Activated CD4-positive, alpha-beta T cell treated with anti-CD3 and anti-CD28 coated beads, Interleukin-2, amount 50 U/mL, for 48 hours (primary cell): ENCODE results near the gene TKT.
A peak's percentile ranks its signal among the peaks of the same experiment; 100 is the strongest.
"Not testable (repeated sequence)": the region's sequence is repeated elsewhere in the genome, so short reads cannot be mapped to it uniquely, and the experiment has no call there.

ENCODE experiments used
- DNase-seq, 2 experiments: peaks; one replicate each; pipeline ENCODE4 v3.0.0-alpha.2; 2020

Gene TKT, protein sequence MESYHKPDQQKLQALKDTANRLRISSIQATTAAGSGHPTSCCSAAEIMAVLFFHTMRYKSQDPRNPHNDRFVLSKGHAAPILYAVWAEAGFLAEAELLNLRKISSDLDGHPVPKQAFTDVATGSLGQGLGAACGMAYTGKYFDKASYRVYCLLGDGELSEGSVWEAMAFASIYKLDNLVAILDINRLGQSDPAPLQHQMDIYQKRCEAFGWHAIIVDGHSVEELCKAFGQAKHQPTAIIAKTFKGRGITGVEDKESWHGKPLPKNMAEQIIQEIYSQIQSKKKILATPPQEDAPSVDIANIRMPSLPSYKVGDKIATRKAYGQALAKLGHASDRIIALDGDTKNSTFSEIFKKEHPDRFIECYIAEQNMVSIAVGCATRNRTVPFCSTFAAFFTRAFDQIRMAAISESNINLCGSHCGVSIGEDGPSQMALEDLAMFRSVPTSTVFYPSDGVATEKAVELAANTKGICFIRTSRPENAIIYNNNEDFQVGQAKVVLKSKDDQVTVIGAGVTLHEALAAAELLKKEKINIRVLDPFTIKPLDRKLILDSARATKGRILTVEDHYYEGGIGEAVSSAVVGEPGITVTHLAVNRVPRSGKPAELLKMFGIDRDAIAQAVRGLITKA

DNA sequence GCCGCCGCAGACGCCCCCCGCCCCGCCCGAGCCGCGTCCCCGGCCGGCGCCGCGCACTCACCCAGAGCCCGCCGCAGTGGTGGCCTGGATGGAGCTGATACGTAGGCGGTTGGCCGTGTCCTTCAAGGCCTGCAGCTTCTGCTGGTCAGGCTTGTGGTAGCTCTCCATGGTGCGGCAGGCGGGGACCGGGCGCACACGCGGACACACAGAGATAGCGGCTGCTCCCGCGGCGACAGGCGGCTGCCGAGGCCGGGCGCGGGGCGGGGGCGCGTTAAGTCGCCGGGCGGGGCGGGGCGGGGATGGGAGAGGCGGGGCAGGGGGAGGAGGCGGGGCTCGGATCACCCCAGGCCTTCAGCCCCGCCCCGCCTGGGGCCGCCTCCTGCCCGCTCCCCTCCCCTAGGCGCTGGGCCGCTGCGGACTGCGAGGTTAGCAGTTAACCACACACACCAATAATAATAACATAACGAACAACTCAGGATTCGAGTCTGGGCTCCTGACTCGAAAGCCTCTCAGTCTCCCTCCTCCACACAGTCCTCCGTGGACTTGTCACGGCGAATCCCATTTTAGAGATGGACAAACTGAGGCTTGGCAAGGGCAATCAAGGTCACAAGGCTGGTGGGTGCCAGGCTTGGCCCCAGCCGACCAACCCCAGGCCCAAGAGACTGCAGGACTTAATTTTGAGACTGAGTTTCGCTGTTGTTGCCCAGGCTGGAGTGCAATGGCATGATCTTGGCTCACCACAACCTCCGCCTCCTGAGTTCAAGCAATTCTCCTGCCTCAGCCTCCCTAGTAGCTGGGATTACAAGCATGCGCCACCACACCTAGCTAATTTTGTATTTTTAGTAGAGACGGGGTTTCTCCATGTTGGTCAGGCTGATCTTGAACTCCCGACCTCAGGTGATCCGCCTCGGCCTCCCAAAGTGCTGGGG is at the start of gene TKT:
Gene TKT, minus strand, starts transcription at position 248 of the 929 bp plus-strand sequence. Its CDS starts 80 bp downstream, at position 168.
- DNase-seq = peak; percentile 84 to 86

DNA sequence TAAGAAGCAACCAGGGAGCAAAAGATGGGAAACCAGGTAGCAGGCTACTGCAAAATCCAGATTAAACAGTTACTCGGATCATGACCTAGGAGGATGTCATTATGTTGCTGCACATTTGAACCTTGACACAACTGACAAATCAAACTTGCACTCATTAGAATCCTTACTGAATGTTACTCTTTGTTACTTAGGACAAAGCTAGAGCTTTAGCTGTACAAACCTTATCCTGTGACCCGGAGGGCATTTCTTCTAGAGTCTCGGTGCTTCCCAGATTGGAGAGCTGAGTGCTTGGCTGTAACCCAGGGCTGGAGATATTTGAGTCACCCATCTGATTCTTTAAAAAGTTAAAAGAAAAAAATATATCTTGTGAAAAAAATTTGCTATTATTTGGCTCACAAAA is 48.1 kb upstream of the TKT start:
- DNase-seq = no peak

DNA sequence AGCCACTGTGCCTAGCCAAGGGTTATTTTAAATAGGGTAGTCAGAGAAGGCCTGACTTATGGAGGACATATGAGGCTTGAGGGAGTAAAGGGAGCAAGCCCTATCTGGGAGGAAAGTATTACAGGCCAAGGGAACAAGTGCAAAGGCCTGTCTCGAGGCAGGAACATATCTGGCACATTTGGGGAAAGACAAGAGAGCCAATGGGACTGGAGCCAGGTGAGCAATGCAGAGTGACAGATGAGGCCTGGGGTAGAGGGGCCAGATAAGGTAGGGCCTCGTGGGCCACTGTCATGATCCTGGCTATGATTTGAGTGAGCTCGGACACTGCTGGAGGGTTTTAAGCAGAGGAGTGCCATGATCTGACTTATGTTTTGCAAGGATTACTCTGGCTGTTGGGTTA is 47.7 kb upstream of the TKT start:
- no peak for DNase-seq

DNA sequence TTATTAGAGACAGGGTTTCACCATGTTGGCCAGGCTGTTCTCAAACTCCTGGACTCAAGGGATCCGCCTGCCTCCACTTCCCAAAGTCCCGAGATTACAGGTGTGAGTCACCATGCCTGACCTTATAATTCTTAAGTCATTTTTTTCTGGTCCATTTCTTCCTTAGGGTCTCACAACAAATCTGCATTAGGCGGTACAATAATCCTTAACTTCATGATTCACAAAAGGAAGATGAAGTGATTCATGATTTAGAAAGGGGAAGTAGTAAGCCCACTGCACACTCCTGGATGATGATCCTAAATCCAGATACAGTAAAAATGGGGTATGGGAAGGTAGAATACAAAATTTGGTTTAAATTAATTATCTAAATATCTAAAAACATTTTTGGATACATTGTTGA is 45.0 kb upstream of the TKT start:
- no peak for DNase-seq

DNA sequence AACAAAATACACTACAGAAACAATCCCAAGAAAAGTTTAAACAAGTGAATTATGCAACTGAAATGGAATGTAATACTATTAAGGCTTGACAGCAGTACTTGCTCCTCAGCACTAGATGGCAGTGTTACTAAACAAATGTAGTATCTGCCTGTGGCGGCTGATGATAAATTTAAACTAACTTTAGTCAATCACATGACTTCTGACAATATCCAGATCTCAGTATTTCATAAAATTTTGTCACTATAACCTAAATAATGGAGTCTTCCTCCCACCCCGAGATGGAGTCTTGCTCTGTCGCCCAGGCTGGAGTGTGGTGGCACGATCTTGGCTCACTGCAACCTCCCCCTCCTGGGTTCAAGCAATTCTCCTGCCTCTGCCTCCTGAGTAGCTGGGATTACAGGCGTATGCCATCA is 43.8 kb upstream of the TKT start:
- not testable (repeated sequence) for DNase-seq

DNA sequence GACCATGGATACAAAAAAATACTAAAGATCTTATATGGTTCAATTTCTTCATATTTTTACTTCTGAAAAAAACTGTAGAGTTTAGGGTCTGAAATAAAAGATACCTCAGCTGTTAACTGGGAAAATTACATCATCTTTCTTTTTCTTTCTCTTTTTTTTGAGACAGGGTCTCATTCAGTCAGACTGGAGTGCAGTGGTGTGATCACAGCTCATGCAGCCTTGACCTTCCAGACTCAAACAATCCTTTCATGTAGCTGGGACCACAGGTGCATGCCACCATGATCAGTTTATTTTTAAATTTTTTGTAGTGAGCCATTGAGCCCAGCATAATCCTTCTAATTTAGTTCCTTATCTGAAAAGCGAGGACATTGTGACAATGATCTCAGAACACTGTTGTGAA is 39.6 kb upstream of the TKT start:
- no peak for DNase-seq

DNA sequence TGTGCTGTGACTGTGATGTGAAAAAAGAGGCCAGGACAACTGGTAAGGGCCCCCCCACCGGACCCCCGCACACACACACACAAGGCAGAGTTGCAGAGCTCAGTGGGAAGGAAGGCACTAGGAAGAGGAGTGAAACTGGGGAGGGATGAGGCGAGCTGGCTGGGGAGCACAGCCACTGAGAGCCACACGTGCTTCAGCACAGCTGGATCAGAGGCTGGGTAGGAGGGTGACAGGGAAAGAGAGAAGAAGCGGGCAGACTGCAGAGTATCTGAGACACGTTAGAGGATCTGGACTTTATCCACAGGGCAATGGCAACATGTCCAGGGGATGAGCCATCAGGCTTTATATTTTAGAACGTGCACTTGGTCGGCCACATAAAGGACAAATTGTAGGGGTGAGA is 38.0 kb upstream of the TKT start:
- DNase-seq = no peak

DNA sequence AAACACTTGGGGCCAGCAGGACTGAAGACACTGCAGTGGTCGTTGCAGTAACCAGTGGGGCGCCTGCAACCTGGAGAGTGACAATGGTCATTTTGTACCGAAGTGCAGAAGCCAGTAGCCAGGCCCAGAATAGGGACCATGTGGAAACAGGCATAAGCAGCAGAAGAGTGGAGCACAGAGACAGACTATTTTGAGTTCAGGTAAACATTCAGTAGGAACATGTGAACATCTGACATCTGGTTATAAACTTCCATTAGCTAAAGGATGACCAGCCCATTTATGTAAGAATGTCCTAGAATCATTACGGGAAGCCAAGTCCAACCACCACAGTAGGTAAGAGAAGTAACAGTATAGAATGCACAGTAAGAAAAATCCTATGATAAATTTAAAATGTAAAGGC is 32.4 kb upstream of the TKT start:
- no peak for DNase-seq

DNA sequence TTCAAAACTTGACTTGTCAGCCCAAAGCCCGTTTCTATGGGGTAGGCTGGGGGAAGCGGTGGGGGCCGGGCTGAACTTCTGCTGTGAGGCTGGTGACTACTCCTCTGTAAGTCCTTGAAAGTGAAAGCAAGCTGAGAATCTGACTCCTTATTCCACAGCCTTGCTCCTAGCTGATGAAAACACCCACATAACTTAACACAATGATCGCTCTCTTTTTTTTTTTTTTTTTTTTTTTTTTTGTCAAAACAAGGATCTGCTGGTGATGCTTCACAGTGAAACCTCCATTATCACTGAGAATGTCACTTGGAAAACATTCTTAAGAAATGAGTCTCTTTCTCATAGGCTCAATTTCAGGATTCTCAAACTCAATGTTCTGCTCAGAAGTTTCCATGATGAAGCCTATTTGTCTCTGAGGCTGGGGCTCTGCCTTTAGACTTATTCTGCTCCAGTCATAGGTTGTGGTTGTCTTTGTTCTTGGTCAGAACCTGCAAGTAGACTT is 31.4 kb upstream of the TKT start:
- DNase-seq = peak; percentile 11 to 21

DNA sequence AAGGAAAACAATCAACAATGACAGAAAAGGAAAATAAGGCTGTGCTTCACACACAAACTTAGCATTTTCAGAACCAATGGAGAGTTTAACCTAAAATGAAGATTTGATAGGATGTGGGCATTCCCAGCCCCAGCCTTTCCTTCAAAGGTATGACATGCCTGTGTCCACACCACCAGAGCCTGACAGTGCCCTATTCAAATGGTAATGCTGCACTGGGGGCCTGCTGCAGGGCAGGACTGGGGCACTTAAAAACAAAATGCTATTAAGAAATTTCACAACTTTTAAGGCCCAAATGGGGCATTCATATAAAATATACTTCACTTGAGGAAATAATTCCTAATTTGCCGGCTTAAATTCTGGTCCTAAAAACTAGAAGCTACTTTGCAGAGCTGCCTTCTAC is 30.9 kb upstream of the TKT start:
- no peak for DNase-seq

DNA sequence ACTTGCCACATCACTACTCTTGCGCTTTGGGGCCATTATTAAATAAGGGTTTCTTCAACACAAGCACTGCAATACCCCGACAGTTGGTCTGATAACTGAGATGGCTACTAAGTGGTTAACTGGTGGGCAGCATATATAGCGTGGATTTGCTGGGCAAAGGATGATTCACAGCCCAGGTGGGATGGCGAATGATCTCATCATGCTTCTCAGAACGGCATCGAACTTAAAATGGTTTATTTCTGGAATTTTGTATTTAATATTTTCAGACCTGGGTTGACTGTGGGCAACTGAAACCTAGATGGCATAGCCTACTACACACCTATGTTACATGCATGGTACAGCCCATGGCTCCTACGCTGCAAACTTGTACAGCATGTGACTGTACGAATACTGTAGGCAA is 26.8 kb upstream of the TKT start:
- DNase-seq = no peak

DNA sequence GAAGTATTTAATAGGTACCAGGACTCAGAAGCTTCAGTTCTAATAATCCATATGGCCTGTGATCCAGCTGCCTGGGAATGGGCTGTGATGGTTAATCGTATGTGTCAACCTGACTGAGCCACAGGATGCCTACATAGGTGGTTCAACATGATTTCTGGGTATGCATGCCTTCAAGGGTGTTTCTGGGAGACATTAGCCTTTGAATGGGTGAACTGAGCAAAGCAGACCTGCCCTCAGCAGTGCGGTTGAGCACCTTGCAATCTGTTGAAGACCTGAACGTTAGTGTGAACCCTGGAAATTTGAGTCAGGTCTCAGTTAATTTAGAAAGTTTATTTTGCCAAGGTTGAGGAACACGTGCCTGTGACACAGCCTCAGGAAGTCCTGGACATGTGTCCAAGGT is 22.8 kb upstream of the TKT start:
- no peak for DNase-seq

DNA sequence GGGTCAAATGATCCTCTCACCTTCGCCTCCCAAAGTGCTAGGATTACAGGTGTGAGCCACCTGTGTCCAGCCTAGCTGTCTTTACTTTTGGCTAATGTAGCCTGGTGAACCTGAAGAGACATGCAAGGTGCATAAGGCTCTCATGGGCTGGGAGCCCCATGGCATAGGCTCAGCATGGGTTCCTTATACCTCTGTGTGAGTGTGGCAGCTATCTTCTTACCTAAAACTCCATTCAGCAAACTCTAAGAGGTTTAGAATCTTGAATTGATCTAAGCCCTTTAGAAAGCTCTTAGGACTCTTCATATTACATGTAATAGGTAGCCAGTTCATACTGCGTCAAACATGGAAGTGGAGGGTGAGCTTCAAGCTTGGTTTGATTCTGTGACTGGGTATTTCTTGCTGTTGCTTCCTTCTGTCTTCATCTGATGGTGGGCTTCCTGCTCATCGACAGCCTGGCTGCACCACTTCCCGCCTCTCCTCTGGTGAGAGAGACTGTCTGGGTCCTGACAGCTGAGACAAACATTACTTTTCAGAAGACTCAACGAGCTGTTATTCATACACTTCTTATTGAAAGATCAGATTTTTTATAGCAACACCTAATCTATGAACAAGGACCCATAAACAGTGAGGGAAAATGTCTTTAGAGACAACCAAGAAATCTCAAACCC is 19.2 kb upstream of the TKT start:
- no peak for DNase-seq

DNA sequence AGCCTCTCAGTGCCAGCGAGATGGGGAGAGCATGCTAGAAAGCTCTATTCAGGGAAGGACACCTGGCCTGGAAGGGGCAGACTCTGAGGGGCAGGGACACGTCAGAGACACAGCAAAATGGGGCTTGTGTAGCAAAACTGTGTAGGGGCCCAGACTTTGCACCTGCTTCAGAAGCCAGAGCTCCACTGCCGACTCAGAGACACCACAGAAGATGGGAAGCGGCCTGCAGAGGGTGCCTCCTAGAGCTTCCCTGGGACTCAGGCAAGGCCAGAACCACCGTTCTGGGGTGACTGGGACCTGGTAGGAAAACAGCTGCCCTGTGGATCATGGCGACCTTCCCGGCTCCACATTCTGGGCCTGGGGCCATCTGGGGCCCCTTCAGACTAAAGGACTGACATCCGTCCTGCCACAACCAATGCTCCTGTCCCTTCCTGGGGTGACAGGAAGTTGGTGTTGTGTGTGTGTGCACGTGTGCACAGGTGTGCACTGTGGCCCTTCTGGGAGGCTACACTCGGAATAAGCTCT is 17.4 kb upstream of the TKT start:
- DNase-seq = no peak

DNA sequence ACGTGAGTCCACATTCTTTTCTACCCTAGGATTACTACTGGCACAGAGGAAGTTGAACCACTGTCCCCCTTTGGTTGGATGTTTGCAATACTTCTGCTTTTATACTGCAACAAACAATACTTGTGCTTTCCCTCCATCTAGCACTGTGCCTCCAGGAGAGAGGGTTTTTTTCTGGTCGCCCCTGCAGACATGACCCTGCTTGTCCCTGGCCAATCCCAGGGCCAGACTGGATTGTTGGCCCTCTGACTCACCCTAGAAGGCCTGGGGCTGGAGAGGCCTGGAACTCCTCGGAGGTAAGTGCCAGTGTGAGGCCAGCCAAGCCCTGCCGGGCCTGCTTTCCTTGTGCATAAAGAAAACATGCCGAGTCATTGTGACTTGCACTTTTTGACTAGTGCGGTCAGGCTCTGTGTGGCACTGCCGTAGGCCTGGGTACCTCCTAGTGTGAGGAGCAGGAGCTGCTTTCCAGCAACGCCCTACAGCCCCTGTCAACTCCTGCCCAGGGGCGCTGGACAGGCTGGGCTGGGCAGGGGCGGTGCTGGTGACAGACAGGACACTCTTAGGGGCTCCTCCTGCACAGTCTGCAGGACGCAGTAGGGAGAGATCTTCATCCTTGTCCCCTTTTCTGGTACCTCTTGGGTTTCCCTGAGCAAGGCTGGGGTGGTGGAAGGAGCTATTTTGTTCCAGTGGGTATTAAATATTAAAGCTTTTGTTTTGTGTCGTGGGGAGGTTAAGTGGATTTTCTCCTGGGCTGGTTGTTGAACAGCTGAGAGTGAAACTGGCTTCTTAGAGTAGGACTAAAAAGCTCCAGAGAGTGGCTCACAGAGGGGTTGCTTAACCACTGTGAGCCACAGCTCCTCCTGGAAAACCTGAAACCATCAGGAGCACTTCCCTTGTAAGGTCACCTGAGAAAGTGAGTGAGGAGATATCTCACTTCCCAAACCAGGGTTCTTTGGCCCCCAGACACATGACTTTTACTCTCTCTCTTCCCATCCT is 14.4 kb upstream of the TKT start:
- no peak for DNase-seq

DNA sequence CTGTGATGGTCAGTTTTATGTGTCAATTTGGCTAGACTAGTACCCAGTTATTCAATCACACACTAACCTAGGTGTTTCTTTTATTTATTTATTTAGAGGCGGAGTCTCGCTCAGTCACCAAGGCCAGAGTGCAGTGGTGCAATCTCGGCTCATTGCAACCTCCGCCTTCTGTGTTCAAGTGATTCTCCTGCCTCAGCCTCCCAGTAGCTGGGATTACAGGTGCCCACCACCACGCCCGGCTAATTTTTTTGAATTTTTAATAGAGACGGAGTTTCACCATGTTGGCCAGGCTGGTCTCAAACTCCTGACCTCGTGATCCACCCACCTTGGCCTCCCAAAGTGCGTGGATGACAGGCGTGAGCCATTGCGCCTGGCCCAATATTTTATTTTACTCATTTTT is 13.4 kb upstream of the TKT start:
- not testable (repeated sequence) for DNase-seq

DNA sequence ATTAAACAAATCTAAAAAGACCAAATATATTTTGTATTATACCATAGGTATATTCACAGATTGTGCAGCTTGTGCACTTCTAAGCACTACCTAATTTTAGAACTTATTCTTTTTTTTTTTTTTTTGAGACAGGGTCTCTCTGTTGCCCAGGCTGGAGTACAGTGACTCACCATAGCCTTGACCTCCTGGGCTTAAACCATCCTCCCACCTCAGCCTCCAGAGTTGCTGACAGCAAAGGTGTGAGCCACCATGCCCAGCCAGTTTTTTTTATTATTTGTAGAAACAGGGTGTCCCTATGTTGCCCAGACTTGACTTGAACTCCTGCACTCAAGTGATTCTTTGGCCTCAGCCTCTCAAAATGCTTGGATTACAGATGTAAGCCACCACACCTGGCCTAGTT is 11.9 kb upstream of the TKT start:
- no peak for DNase-seq

DNA sequence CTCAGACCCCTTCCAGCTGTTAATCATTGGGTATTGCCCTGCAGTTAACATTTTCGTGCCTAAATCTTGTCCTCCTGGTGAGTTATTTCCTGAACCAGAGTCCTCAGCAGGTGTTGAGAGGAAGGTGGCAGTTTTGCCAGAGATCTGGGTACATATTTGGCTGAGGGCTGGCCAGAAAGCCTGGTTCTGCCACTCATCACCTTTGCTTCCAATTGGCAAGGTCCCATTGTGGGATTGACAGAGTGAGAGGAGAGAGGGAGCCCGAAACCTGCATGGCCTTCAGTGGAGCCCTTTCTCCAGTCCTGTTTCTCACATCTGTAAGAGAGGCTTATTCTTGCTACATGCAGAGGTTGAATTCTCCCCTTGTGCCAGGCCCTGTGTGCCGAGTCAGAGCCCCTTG is 8.9 kb upstream of the TKT start:
- DNase-seq = no peak

DNA sequence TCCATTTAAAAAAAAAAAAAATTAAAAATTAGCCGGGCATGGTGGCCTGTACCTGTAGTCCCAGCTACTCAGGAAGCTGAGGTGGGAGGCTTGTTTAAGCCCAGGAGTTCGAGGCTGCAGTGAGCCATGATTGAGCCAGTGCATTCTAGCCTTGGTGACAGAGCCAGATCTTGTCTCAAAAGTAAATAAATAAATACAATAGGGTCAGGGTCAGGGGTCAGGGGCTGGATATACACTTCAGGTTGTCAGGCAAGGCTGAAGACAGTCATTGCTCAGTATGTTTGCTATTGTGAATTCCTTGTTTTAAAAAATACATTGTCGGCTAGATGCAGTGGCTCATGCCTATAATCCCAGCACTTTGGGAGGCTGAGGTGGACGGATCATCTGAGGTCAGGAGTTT is 8.1 kb upstream of the TKT start:
- no peak for DNase-seq

DNA sequence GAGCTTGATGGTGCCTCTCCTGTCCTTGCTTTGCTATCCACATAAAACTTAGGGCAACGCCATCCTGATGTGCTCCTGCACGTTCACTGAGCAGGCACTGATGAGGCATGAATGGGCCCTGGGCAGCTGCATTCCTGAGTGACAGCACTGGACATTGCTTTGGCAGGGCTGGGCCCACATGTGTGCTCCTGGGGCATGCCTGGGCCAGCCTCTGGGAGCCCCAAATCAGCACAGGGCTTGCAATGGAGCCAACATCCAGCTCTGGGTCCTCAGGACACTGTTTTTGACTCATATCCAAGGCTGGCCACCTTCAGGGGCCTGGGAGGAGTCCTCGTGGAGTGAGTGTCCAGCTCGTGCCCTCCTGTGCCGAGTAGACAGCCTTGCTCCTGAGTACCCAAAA is 5.9 kb upstream of the TKT start:
- DNase-seq = no peak

DNA sequence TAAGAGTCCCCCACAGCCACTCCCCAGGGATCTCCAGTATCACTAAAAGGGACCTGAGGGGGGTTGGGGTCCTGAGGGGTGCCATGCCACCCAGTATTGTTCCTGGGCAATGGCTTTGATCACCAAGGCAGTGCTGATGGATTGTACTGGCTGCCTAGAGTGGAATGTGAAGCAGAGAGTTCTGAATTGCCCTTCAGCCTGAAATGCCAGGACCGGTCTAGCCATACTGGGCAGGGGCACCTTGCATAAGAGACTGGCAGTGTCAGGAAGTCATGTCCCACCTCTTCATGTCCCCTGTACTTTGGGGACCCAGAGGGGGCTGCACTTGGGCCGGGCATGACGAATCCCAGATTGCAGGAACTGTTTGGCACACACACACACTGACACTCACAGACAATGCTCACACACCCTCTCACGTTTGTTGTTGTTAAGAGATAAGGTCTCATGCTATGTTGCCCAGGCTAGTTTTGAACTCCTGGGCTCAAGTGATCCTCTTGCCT is 4.5 kb upstream of the TKT start:
- no peak for DNase-seq
